Osteocyte (in vitro differentiated cells): ENCODE results near the gene PRRT2. TPM values are rescaled to one million over a fixed set of nuclear protein-coding genes. Genes with fewer than 3 reads are reported as not detected.

Experiments
- DNase-seq: peaks from one replicate; pipeline ENCODE4 v3.0.0; 2021; ENCODE audit warnings: mixed read lengths; ENCODE audit not compliant: unreplicated experiment; ENCODE audit errors: extremely low spot score
- H3K27ac Mint-ChIP-seq: one replicate; pipeline ENCODE4 v1.8.0; 2021; ENCODE audit warnings: mild to moderate bottlenecking, mixed read lengths; ENCODE audit not compliant: unreplicated experiment
- H3K27me3 Mint-ChIP-seq: one replicate; pipeline ENCODE4 v1.8.0; 2021; ENCODE audit warnings: mixed read lengths; ENCODE audit not compliant: unreplicated experiment
- H3K36me3 Mint-ChIP-seq: one replicate; pipeline ENCODE4 v1.8.0; 2021; ENCODE audit warnings: mixed read lengths; ENCODE audit not compliant: unreplicated experiment
- H3K4me1 Mint-ChIP-seq: one replicate; pipeline ENCODE4 v1.8.0; 2021; ENCODE audit warnings: mixed read lengths; ENCODE audit not compliant: unreplicated experiment
- H3K4me3 Mint-ChIP-seq: one replicate; pipeline ENCODE4 v1.8.0; 2021; ENCODE audit warnings: mild to moderate bottlenecking, moderate library complexity, mixed read lengths; ENCODE audit not compliant: unreplicated experiment
- H3K9me3 Mint-ChIP-seq: one replicate; pipeline ENCODE4 v1.8.0; 2021; ENCODE audit warnings: mixed read lengths; ENCODE audit not compliant: unreplicated experiment
- CTCF ChIP-seq: fragments of 200-600 bp; sonication (generic); IDR thresholded peaks from 2 replicates; pipeline ENCODE4 v1.5.0; 2021; ENCODE audit warnings: antibody characterized with exemption, mild to moderate bottlenecking, moderate library complexity
- total RNA-seq: library from RNA; stranded (reverse); gene quantifications from 2 replicates; pipeline ENCODE4 v1.2.1, GENCODE V29; 2021

PRRT2 gene
- total RNA-seq, 1 donor from 2014 or later, result 13.4 TPM

DNA sequence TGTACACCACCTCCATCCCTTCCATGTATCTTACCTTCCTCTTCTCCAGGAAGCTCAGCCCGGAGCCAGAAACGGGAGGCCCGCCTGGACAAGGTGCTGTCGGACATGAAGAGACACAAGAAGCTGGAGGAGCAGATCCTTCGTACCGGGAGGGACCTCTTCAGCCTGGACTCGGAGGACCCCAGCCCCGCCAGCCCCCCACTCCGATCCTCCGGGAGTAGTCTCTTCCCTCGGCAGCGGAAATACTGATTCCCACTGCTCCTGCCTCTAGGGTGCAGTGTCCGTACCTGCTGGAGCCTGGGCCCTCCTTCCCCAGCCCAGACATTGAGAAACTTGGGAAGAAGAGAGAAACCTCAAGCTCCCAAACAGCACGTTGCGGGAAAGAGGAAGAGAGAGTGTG is 7.5 kb downstream of the PRRT2 start:
- Mint-ChIP-seq H3K27me3 (no peaks in the 10 kb centered on the region), H3K27ac (peak overlapping the region; percentile 96), H3K9me3 (no peaks in the 10 kb centered on the region), H3K4me1 (peaks cover 77% of the 10 kb centered on the region), H3K36me3 (peaks cover 13% of the 10 kb centered on the region), H3K4me3 (peak overlapping the region; percentile 88)
- no peak for DNase-seq
- TF ChIP-seq CTCF, result no peak

DNA sequence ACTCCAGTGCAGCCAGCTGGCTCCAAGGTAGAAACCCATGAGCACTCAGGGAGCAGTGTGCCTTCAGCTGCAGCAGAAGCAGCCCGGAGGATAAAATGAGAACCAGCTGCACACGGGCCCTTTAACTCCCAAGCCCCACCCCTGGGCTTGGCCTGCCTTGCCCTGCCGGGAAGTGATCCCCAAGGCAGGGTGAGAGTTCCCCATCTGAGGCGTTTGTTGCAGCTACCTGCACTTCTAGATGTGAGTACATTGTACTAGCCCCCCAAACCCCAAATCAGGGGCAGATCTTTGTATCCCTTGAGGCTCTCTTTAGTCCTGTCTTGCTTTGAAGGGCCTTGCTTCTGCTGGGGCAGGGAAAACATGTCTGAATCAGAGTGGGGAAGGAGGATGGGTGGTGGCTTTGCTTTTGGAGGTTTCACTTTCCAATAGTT is 8.3 kb downstream of the PRRT2 start, which contains the start of gene MVP:
MVP (plus strand) TSS at position 192 of the 431 bp plus-strand sequence. CDS start 10,088 bp downstream, outside the sequence.
- Mint-ChIP-seq H3K4me1 (peaks cover 77% of the 10 kb centered on the region), H3K9me3 (no peaks in the 10 kb centered on the region), H3K36me3 (peaks cover 13% of the 10 kb centered on the region), H3K27ac (peak within 1 kb of the TSS; percentile 96), H3K4me3 (peak within 1 kb of the TSS; percentile 88), H3K27me3 (no peaks in the 10 kb centered on the region)
- TF ChIP-seq CTCF, result no peak
- DNase-seq, result no peak

GRCh38 chr16:29820730-29821642 is 9.0 kb downstream of the PRRT2 start:
- peaks cover 13% of the 10 kb centered on the region for H3K36me3 Mint-ChIP-seq
- no peaks in the 10 kb centered on the region for H3K27me3 Mint-ChIP-seq
- no peak for DNase-seq
- peaks cover 75% of the 10 kb centered on the region for H3K4me1 Mint-ChIP-seq
- H3K27ac Mint-ChIP-seq, result peak overlapping the region; percentile 96
- TF ChIP-seq CTCF, result no peak
- peak overlapping the region; percentile 88 for H3K4me3 Mint-ChIP-seq
- H3K9me3 Mint-ChIP-seq, result no peaks in the 10 kb centered on the region

- Mint-ChIP-seq H3K4me1 (peaks cover 74% of the 10 kb centered on the region), H3K27ac (peak overlapping the region; percentile 96), H3K4me3 (peak overlapping the region; percentile 88), H3K36me3 (peaks cover 13% of the 10 kb centered on the region), H3K27me3 (no peaks in the 10 kb centered on the region), H3K9me3 (no peaks in the 10 kb centered on the region)
- DNase-seq, result no peak
- TF ChIP-seq CTCF, result no peak
Measured at GRCh38 chr16:29821643-29822115, 9.7 kb downstream of the PRRT2 start.

DNA sequence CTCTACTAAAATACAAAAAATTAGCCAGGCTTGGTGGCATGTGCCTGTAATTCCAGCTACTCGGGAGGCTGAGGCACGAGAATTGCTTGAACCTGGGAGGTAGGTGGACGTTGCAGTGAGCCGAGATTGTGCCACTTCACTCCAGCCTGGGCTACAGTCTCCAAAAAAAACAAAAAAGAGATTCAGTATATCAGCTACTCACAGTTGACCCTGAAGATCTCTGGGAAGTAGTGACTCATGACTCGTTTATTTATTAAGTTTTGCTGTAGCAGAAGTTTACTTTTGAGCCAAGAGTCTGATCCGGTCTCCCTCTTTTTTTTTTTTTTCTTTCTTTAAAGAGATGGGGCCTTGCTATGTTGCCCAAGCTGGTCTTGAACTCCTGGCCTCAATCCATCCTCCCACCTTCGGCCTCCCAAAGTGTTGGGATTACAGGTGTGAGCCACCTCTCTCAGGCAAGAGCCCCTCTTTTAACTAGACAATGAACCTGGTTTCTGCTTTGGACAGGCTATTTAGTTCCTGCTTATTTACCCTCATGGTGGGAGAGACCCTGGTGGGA is 12.7 kb downstream of the PRRT2 start:
- peak overlapping the region; percentile 89 for H3K27ac Mint-ChIP-seq
- peak overlapping the region; percentile 39 for H3K4me3 Mint-ChIP-seq
- H3K9me3 Mint-ChIP-seq, result no peaks in the 10 kb centered on the region
- peaks cover 53% of the 10 kb centered on the region for H3K4me1 Mint-ChIP-seq
- TF ChIP-seq CTCF, result no peak
- no peaks in the 10 kb centered on the region for H3K27me3 Mint-ChIP-seq
- DNase-seq, result no peak
- H3K36me3 Mint-ChIP-seq, result peaks cover under 1% of the 10 kb centered on the region
